HCT116 (cell line): Measurements from ENCODE around the gene GPRC5B. TPM values are rescaled to one million over a fixed set of nuclear protein-coding genes. Genes with fewer than 3 reads are reported as not detected.

Source experiments
- ATAC-seq: fragments of 200-7000 bp; cut with Tn5 transposase; 2 replicates; pipeline ENCODE4 v1.9.1; 2020; ENCODE audit warnings: mild to moderate bottlenecking, moderate library complexity
- BruUV-seq: library from RNA; stranded (reverse); fragments of 400-500 nt; replicated peaks from 2 replicates; lab custom pipeline; 2021; lab: Mats Ljungman, UMichigan
- CTCF ChIA-PET: fragments of 300-600 bp; sonication (Branson Sonifier 250); formaldehyde crosslinking; loops from one replicate; lab custom pipeline; 2021; ENCODE audit warnings: antibody characterized with exemption; lab: Charles Lee
- POLR2A ChIA-PET: fragments of 300-600, 350-600 bp; sonication (Branson Sonifier 250); formaldehyde crosslinking; loops from one replicate; lab custom pipeline; 2021; ENCODE audit warnings: antibody characterized with exemption; lab: Charles Lee
- RAD21 ChIA-PET, 2 experiments: fragments of 300-600 bp; sonication (Branson Sonifier 250); formaldehyde crosslinking; loops; one replicate each; lab custom pipeline; 2023; ENCODE audit warnings: low total read pairs in 2 of 2; ENCODE audit not compliant: uncharacterized antibody in 2 of 2, unreplicated experiment in 2 of 2, low non-redundant PET in 1 of 2; lab: Charles Lee
- DNase-seq: peaks from one replicate; pipeline ENCODE4 v3.0.0-alpha.2; 2010; ENCODE audit warnings: low read depth, low spot score
- H2AFZ ChIP-seq: fragments of 200-600 bp; shearing (Covaris generic), sonication (generic); 2 replicates; pipeline ENCODE4 v1.6.1; 2017; ENCODE audit warnings: low read depth, mixed run types, mixed read lengths, antibody characterized with exemption, low read length; ENCODE audit not compliant: poor library complexity, severe bottlenecking
- H3K27ac ChIP-seq: 2 replicates; pipeline ENCODE4 v1.5.1; 2012; ENCODE audit warnings: low read depth, low read length
- H3K27me3 ChIP-seq: fragments of 200-600 bp; sonication (generic); 2 replicates; pipeline ENCODE4 v1.6.1; 2016; ENCODE audit warnings: mixed run types, low read length, mixed read lengths; ENCODE audit not compliant: insufficient read depth
- H3K36me3 ChIP-seq, 2 experiments: fragments of 200-500 bp in 1 of 2; fragments of 200-600 bp in 1 of 2; sonication (Bioruptor generic) in 1 of 2; sonication (generic) in 1 of 2; 2 replicates each; pipeline versions ENCODE4 v1.5.1 to v1.6.1; 2014 to 2016; ENCODE audit warnings: low read length in 2 of 2, inconsistent platforms in 1 of 2, mixed read lengths in 1 of 2, mixed run types in 1 of 2; ENCODE audit not compliant: insufficient read depth in 2 of 2, control insufficient read depth in 1 of 2
- H3K4me1 ChIP-seq, 2 experiments: fragments of 200-600 bp in 1 of 2; sonication (generic) in 1 of 2; 2 replicates each; pipeline versions ENCODE4 v1.5.1 to v1.6.1; 2012 to 2017; ENCODE audit warnings: low read length in 2 of 2, inconsistent platforms in 1 of 2, mild to moderate bottlenecking in 1 of 2, mixed read lengths in 1 of 2, mixed run types in 1 of 2, moderate library complexity in 1 of 2; ENCODE audit not compliant: insufficient read depth in 2 of 2, control insufficient read depth in 1 of 2
- H3K4me2 ChIP-seq: fragments of 200-600 bp; sonication (generic); 2 replicates; pipeline ENCODE4 v1.6.1; 2017; ENCODE audit warnings: mixed run types, low read length, mixed read lengths
- H3K4me3 ChIP-seq, 2 experiments: fragments of 200-600 bp in 1 of 2; sonication (generic) in 1 of 2; replicated peaks in 1 of 2; 2 replicates each; pipeline ENCODE4 v1.5.1; 2011 to 2016; ENCODE audit warnings: low read length in 2 of 2, control low read depth in 1 of 2, low read depth in 1 of 2, mild to moderate bottlenecking in 1 of 2, mixed read lengths in 1 of 2, mixed run types in 1 of 2
- H3K79me2 ChIP-seq: fragments of 200-600 bp; sonication (generic); 2 replicates; pipeline ENCODE4 v1.6.1; 2017; ENCODE audit warnings: mild to moderate bottlenecking, mixed run types, low read length, moderate library complexity, mixed read lengths; ENCODE audit not compliant: insufficient read depth
- H3K9ac ChIP-seq: fragments of 200-600 bp; sonication (generic); 2 replicates; pipeline ENCODE4 v1.6.1; 2016; ENCODE audit warnings: low read length, mixed read lengths
- H3K9me2 ChIP-seq: fragments of 200-600 bp; sonication (generic), shearing (Covaris generic); 2 replicates; pipeline ENCODE4 v1.6.1; 2017; ENCODE audit warnings: mixed run types, mild to moderate bottlenecking, moderate library complexity; ENCODE audit not compliant: insufficient read depth
- H3K9me3 ChIP-seq, 2 experiments: fragments of 200-500 bp in 1 of 2; fragments of 200-600 bp in 1 of 2; sonication (Bioruptor generic) in 1 of 2; sonication (generic) in 1 of 2; 2 replicates each; pipeline ENCODE4 v1.6.1; 2014 to 2017; ENCODE audit warnings: low read length in 2 of 2, mixed read lengths in 2 of 2, inconsistent platforms in 1 of 2, low read depth in 1 of 2, mild to moderate bottlenecking in 1 of 2, mixed run types in 1 of 2, moderate library complexity in 1 of 2; ENCODE audit not compliant: control insufficient read depth in 1 of 2, insufficient read depth in 1 of 2
- H4K20me1 ChIP-seq: fragments of 200-600 bp; sonication (generic), shearing (Covaris generic); 2 replicates; pipeline ENCODE4 v1.6.1; 2017; ENCODE audit warnings: mixed run types, mild to moderate bottlenecking, moderate library complexity; ENCODE audit not compliant: insufficient read depth
- ELF1 ChIP-seq: IDR thresholded peaks from 2 replicates; pipeline ENCODE4 v1.6.1; 2012; ENCODE audit warnings: low read depth, borderline replicate concordance
- EZH2 ChIP-seq: fragments of 200-600 bp; sonication (generic); IDR thresholded peaks from 2 replicates; pipeline ENCODE4 v1.6.1; 2017; ENCODE audit warnings: antibody characterized with exemption, mixed run types
- JUND ChIP-seq: IDR thresholded peaks from 2 replicates; pipeline ENCODE4 v1.6.1; 2012
- MAX ChIP-seq: IDR thresholded peaks from 2 replicates; pipeline ENCODE4 v1.6.1; 2012
- POLR2A ChIP-seq: IDR thresholded peaks from 2 replicates; pipeline ENCODE4 v1.7.0; 2011; ENCODE audit warnings: borderline replicate concordance; ENCODE audit not compliant: insufficient read depth, insufficient read length; ENCODE audit errors: extremely low read depth
- RAD21 ChIP-seq: IDR thresholded peaks from 2 replicates; pipeline ENCODE4 v1.6.1; 2012; ENCODE audit warnings: low read depth, mild to moderate bottlenecking
- ZBTB33 ChIP-seq: IDR thresholded peaks from 2 replicates; pipeline ENCODE4 v1.6.1; 2011; ENCODE audit warnings: mild to moderate bottlenecking, low read length, moderate library complexity; ENCODE audit not compliant: insufficient replicate concordance; ENCODE audit errors: extremely low read depth
- ZNF274 ChIP-seq: fragments of 200-500 bp; sonication (Bioruptor generic); IDR thresholded peaks from 2 replicates; pipeline ENCODE4 v1.6.1; 2014; ENCODE audit warnings: mild to moderate bottlenecking, low read depth, low read length, inconsistent platforms
- intact Hi-C: fragments of 100-400 bp; cut with micrococcal nuclease; formaldehyde crosslinking; loops from 2 replicates; pipeline ENCODE4 v1.10.0; 2022
- total RNA-seq: library from RNA; stranded (reverse); gene quantifications from one replicate; pipeline ENCODE4 v1.2.1, GENCODE V29; 2021; ENCODE audit not compliant: unreplicated experiment

Gene GPRC5B
- total RNA-seq, 1 experiment from 2014 or later: 7.2 TPM

GRCh38 chr16:19857593-19858339, 26.9 kb downstream of the GPRC5B start (continued):
- TF ChIP-seq POLR2A (no peak), JUND (no peak), RAD21 (no peak), EZH2 (no peak)

- Histone ChIP-seq H3K27me3 (no peaks in the 10 kb centered on the region), H3K9me2 (no peaks in the 10 kb centered on the region), H3K36me3 (no peaks in the 10 kb centered on the region), H3K27ac (no peak overlapping the region), H3K9me3 (no peaks in the 10 kb centered on the region), H3K9ac (no peak overlapping the region), H4K20me1 (no peaks in the 10 kb centered on the region), H3K4me2 (no peak overlapping the region), H3K4me1 (no peaks in the 10 kb centered on the region), H2AFZ (no peak overlapping the region), H3K79me2 (no peaks in the 10 kb centered on the region), H3K4me3 (no peak overlapping the region)
- ChIA-PET RAD21 (no interaction called here), POLR2A (no interaction called here), CTCF (no interaction called here)
- DNase-seq (no peak), ATAC-seq (no peak)
- BruUV-seq: no TSS peak
- no peak for TF ChIP-seq ELF1
- TF ChIP-seq JUND: no peak
- no peak for TF ChIP-seq MAX
- TF ChIP-seq ZNF274: no peak
- no peak for TF ChIP-seq ZBTB33
- intact Hi-C loops: no loop called here
Measured at GRCh38 chr16:19856120-19856519, 28.5 kb downstream of the GPRC5B start.
